Left ventricle myocardium superior (tissue), 1 donor: Measurements from ENCODE around the gene TLCD2. TPM values are rescaled to one million over a fixed set of nuclear protein-coding genes. Genes with fewer than 3 reads are reported as not detected.
"Not testable (repeated sequence)": the region's sequence is repeated elsewhere in the genome, so short reads cannot be mapped to it uniquely, and the experiment has no call there.

Experiments
- ATAC-seq: fragments of 200-7000 bp; cut with Tn5 transposase; one replicate; pipeline ENCODE4 v1.9.1; 2020; ENCODE audit warnings: mild to moderate bottlenecking, moderate library complexity
- DNase-seq: peaks from one replicate; pipeline ENCODE4 v3.0.0-alpha.2; 2020
- intact Hi-C: fragments of 100-400 bp; cut with micrococcal nuclease; formaldehyde crosslinking; loops from one replicate; pipeline ENCODE4 v1.11.0; 2022
- total RNA-seq: library from RNA; stranded (reverse); fragmentation: NEBNext Ultra II Directional; extraction: Animal tissue kit (Norgen Biotek cat#: 25700); gene quantifications from one replicate; pipeline ENCODE4 v1.2.1, GENCODE V29; 2021
- donor health status: DM: no; HTN: yes; CAD: no; lungs with severe emphysema.

TLCD2 gene
- total RNA-seq, 1 donor from 2014 or later: 1.7 TPM

GRCh38 chr17:1722022-1722421, 11.8 kb upstream of the TLCD2 start:
- intact Hi-C loops, ATAC-seq, DNase-seq: not testable (repeated sequence)

- DNase-seq (peak; percentile 68), ATAC-seq (no peak)
- intact Hi-C loops: no loop called here
Observed at GRCh38 chr17:1720856-1721386, 10.7 kb upstream of the TLCD2 start.

- intact Hi-C loops: loop anchor here (5.0 kb wide), 1 partner anchor 64 kb away; no protein-coding TSS in a partner anchor
- DNase-seq (no peak), ATAC-seq (no peak)
Observed at GRCh38 chr17:1718362-1719165, 8.4 kb upstream of the TLCD2 start.

- ATAC-seq (peak; percentile 63), DNase-seq (peak; percentile 83)
- intact Hi-C loops: loop anchor here (5.0 kb wide), 1 partner anchor 65 kb away; no protein-coding TSS in a partner anchor
Observed at GRCh38 chr17:1716912-1717695, 6.9 kb upstream of the TLCD2 start.

- intact Hi-C loops: loop anchor here (5.0 kb wide), 1 partner anchor 66 kb away; no protein-coding TSS in a partner anchor
- peak; percentile 100 for DNase-seq
- ATAC-seq: peak; percentile 72
Observed at GRCh38 chr17:1716076-1716911, 6.1 kb upstream of the TLCD2 start.

GRCh38 chr17:1715803-1716075, 5.6 kb upstream of the TLCD2 start:
- intact Hi-C loops: loop anchor here (5.0 kb wide), 1 partner anchor 67 kb away; no protein-coding TSS in a partner anchor
- DNase-seq (no peak), ATAC-seq (no peak)

GRCh38 chr17:1714980-1715802, 5.0 kb upstream of the TLCD2 start:
- DNase-seq (peak; percentile 94), ATAC-seq (peak; percentile 67)
- intact Hi-C loops: loop anchor here (5.0 kb wide), 1 partner anchor 67 kb away; no protein-coding TSS in a partner anchor

- peak; percentile 57 for ATAC-seq
- intact Hi-C loops: no loop called here
Observed at GRCh38 chr17:1714427-1714979, 4.3 kb upstream of the TLCD2 start.

GRCh38 chr17:1713878-1714426, 3.8 kb upstream of the TLCD2 start:
- DNase-seq: no peak
- ATAC-seq: no peak
- intact Hi-C loops: no loop called here

More at GRCh38 chr17:1714427-1714979, 4.3 kb upstream of the TLCD2 start:
- DNase-seq: peak; percentile 99

GRCh38 chr17:1713160-1713877, 3.1 kb upstream of the TLCD2 start:
- no peak for ATAC-seq
- no peak for DNase-seq
- intact Hi-C loops: no loop called here

- DNase-seq (no peak), ATAC-seq (no peak)
- intact Hi-C loops: no loop called here
Observed at GRCh38 chr17:1712271-1712670, 2.1 kb upstream of the TLCD2 start.

- DNase-seq (no peak), ATAC-seq (no peak)
- intact Hi-C loops: no loop called here
Observed at GRCh38 chr17:1711804-1712203, 1.6 kb upstream of the TLCD2 start.

- no peak for ATAC-seq
- DNase-seq: no peak
- intact Hi-C loops: no loop called here
Observed at GRCh38 chr17:1710807-1711553, 803 bp upstream of the TLCD2 start.

- ATAC-seq (peak; percentile 3), DNase-seq (no peak)
- intact Hi-C loops: no loop called here
Observed at GRCh38 chr17:1709403-1709951, 700 bp downstream of the TLCD2 start.

GRCh38 chr17:1708791-1709346, 1.3 kb downstream of the TLCD2 start:
- ATAC-seq, DNase-seq, intact Hi-C loops: not testable (repeated sequence)

GRCh38 chr17:1707107-1707506, 3.1 kb downstream of the TLCD2 start:
- ATAC-seq (no peak), DNase-seq (no peak)
- intact Hi-C loops: no loop called here
